ENCODE data around the gene KRTAP10-8. TPM values are rescaled to one million over a fixed set of nuclear protein-coding genes. Genes with fewer than 3 reads are reported as not detected.
A peak's percentile ranks its signal among the peaks of the same experiment; 100 is the strongest.
"Not testable (repeated sequence)": the region's sequence is repeated elsewhere in the genome, so short reads cannot be mapped to it uniquely, and the experiment has no call there.

Gene KRTAP10-8
- total and polyA plus RNA-seq, 2 donors from 2014 or later: not detected

DNA sequence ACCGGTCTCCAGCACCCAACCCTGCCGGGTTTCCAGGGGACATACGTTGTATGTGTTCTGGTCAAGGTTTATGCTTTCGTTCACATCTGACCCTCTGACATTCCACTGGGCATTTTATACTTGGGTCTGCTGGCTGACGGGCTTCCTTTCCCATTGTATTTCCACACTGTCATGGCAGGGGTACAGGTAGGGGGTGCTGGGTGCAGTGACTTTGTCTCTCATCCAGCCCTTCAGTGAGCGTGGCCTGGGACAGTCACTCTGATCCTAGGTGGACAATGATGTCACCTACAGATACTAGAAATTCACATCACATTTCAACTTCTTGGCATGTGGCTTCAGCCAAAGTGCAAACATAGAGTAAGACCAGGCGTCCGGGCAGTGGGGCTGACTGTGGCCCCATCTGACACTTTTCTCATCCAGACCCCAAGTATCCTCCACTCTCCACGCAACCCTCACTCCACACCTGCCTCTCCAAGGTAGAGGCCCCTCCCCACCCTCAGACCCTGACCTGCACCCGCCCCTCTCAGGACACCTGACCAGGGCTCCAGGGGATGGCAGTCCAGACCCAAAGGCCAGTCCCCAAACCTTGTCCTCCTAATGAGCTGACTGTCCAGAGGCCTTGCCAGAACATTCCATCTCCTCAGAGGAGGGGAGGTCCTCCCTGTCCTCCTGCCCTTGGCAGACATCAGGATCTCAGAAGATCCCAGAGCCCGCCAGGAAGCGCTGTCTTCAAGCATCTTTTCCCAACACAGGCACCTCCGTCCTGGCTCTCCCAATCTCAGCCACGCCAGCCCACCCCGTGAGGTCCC is 24.5 kb downstream of the KRTAP10-8 start:
- H3K4me1 ChIP-seq (ENCODE audit: control insufficient read depth in 2 of 3, insufficient read depth in 2 of 3, low read depth in 1 of 3, low read length in 3 of 3): no peaks in the 10 kb centered on the region
- TF ChIP-seq CTCF (IDR thresholded peaks at IDR 0.05; ENCODE audit: borderline replicate concordance, extremely low read depth, insufficient read depth): no peak
- no peaks in the 10 kb centered on the region for H3K36me3 ChIP-seq (ENCODE audit: control insufficient read depth in 2 of 3, insufficient read depth in 3 of 3, low read length in 3 of 3)
- FAIRE-seq: no peak
- H3K27me3 ChIP-seq (ENCODE audit: control insufficient read depth, insufficient read depth, low read length): no peaks in the 10 kb centered on the region
- H3K9me3 ChIP-seq (ENCODE audit: control insufficient read depth in 2 of 3, insufficient read depth in 1 of 3, low read length in 3 of 3): peaks cover 0 to 8% (median 2%) of the 10 kb centered on the region in 3 donors
- intact Hi-C loops (cut with DNase I): no loop called here
- DNase-seq: peak in 1 of 5 donors; percentile 45
- H3K27ac ChIP-seq (ENCODE audit: low read depth in 2 of 2, low read length in 2 of 2): no peak overlapping the region
- no peak overlapping the region for H3K9ac ChIP-seq (ENCODE audit: low read length in 3 of 3)
- no peak overlapping the region for H3K4me3 ChIP-seq (ENCODE audit: low read length in 3 of 3)

- Histone ChIP-seq H3K9ac (ENCODE audit: low read length in 3 of 3) (no peak within 1 kb of the TSS), H3K36me3 (ENCODE audit: control insufficient read depth in 2 of 3, insufficient read depth in 3 of 3, low read length in 3 of 3) (no peaks in the 10 kb centered on the region), H3K27ac (ENCODE audit: low read depth in 2 of 2, low read length in 2 of 2) (no peak within 1 kb of the TSS), H3K9me3 (ENCODE audit: control insufficient read depth in 2 of 3, insufficient read depth in 1 of 3, low read length in 3 of 3) (peaks cover 0 to 8% (median 2%) of the 10 kb centered on the region in 3 donors), H3K4me1 (ENCODE audit: control insufficient read depth in 2 of 3, insufficient read depth in 2 of 3, low read depth in 1 of 3, low read length in 3 of 3) (no peaks in the 10 kb centered on the region), H3K27me3 (ENCODE audit: control insufficient read depth, insufficient read depth, low read length) (no peaks in the 10 kb centered on the region), H3K4me3 (ENCODE audit: low read length in 3 of 3) (no peak within 1 kb of the TSS)
- no peak for FAIRE-seq
- TF ChIP-seq CTCF (IDR thresholded peaks at IDR 0.05; ENCODE audit: borderline replicate concordance, extremely low read depth, insufficient read depth): no peak
- intact Hi-C loops (cut with DNase I): no loop called here
- peak in 3 of 5 donors; percentile 9 to 74 (median 14) for DNase-seq
Observed at GRCh38 chr21:44637018-44637850, 25.4 kb downstream of the KRTAP10-8 start, which contains the start of gene KRTAP10-10. Gene KRTAP10-10 (plus strand): TSS chr21:44637356. CDS start chr21:44637418, 62 bp downstream.

GRCh38 chr21:44637851-44638348 is 26.0 kb downstream of the KRTAP10-8 start:
- FAIRE-seq; H3K9ac ChIP-seq (ENCODE audit: low read length in 3 of 3); H3K27me3 ChIP-seq (ENCODE audit: control insufficient read depth, insufficient read depth, low read length); DNase-seq; H3K4me1 ChIP-seq (ENCODE audit: control insufficient read depth in 2 of 3, insufficient read depth in 2 of 3, low read depth in 1 of 3, low read length in 3 of 3); H3K9me3 ChIP-seq (ENCODE audit: control insufficient read depth in 2 of 3, insufficient read depth in 1 of 3, low read length in 3 of 3); H3K4me3 ChIP-seq (ENCODE audit: low read length in 3 of 3); H3K27ac ChIP-seq (ENCODE audit: low read depth in 2 of 2, low read length in 2 of 2); intact Hi-C loops (cut with DNase I); H3K36me3 ChIP-seq (ENCODE audit: control insufficient read depth in 2 of 3, insufficient read depth in 3 of 3, low read length in 3 of 3): not testable (repeated sequence)

- intact Hi-C loops (cut with DNase I); H3K9ac ChIP-seq (ENCODE audit: low read length in 3 of 3); H3K36me3 ChIP-seq (ENCODE audit: control insufficient read depth in 2 of 3, insufficient read depth in 3 of 3, low read length in 3 of 3); H3K4me1 ChIP-seq (ENCODE audit: control insufficient read depth in 2 of 3, insufficient read depth in 2 of 3, low read depth in 1 of 3, low read length in 3 of 3); DNase-seq; H3K27ac ChIP-seq (ENCODE audit: low read depth in 2 of 2, low read length in 2 of 2); H3K4me3 ChIP-seq (ENCODE audit: low read length in 3 of 3); FAIRE-seq; H3K27me3 ChIP-seq (ENCODE audit: control insufficient read depth, insufficient read depth, low read length); H3K9me3 ChIP-seq (ENCODE audit: control insufficient read depth in 2 of 3, insufficient read depth in 1 of 3, low read length in 3 of 3): not testable (repeated sequence)
Observed at GRCh38 chr21:44638506-44639330, 26.8 kb downstream of the KRTAP10-8 start.

Measured in kidney (tissue), 14 donors.